Measurements from ENCODE around the gene ADGRL3.

The ADGRL3 gene

GRCh38 chr4:61273233-61273632 lies 73.1 kb downstream of the ADGRL3 start:
- Histone ChIP-seq H3K4me1 (ENCODE audit: insufficient read depth, low read length) (no peaks in the 10 kb centered on the region), H2AFZ (ENCODE audit: low read depth, low read length) (no peak overlapping the region), H3K4me2 (ENCODE audit: insufficient read depth, low read length) (no peak overlapping the region)

GRCh38 chr4:61274286-61274685 lies 74.2 kb downstream of the ADGRL3 start:
- Histone ChIP-seq H3K4me1 (ENCODE audit: insufficient read depth, low read length) (no peaks in the 10 kb centered on the region), H4K20me1 (ENCODE audit: insufficient read depth, low read length) (no peaks in the 10 kb centered on the region), H3K27ac (ENCODE audit: low read length) (no peak overlapping the region), H3K36me3 (ENCODE audit: insufficient read depth, low read length) (no peaks in the 10 kb centered on the region), H2AFZ (ENCODE audit: low read depth, low read length) (no peak overlapping the region), H3K4me2 (ENCODE audit: insufficient read depth, low read length) (no peak overlapping the region), H3K27me3 (ENCODE audit: insufficient read depth, low read length, poor library complexity) (no peaks in the 10 kb centered on the region), H3K9ac (ENCODE audit: low read depth, low read length) (no peak overlapping the region), H3K9me3 (ENCODE audit: insufficient read depth, low read length, severe bottlenecking) (no peaks in the 10 kb centered on the region), H3K4me3 (ENCODE audit: low read depth in 1 of 2, low read length in 2 of 2) (no peak overlapping the region), H3K79me2 (ENCODE audit: insufficient read depth, low read length) (no peaks in the 10 kb centered on the region)
- ATAC-seq (ENCODE audit: insufficient read depth, low read depth) = no peak
- TF ChIP-seq EZH2 (IDR thresholded peaks at IDR 0.05; ENCODE audit: borderline replicate concordance, low read depth, low read length, severe bottlenecking) (no peak), CTCF (IDR thresholded peaks at IDR 0.05; ENCODE audit: borderline replicate concordance, extremely low read depth, low read length, poor library complexity, severe bottlenecking) (no peak)
- no peak for DNase-seq

More at GRCh38 chr4:61273233-61273632, 73.1 kb downstream of the ADGRL3 start:
- DNase-seq (no peak), ATAC-seq (ENCODE audit: insufficient read depth, low read depth) (no peak)
- no peak overlapping the region for H3K27ac ChIP-seq (ENCODE audit: low read length)
- H3K79me2 ChIP-seq (ENCODE audit: insufficient read depth, low read length) = no peaks in the 10 kb centered on the region
- H3K4me3 ChIP-seq (ENCODE audit: low read depth in 1 of 2, low read length in 2 of 2) = no peak overlapping the region
- no peak overlapping the region for H3K9ac ChIP-seq (ENCODE audit: low read depth, low read length)
- H3K9me3 ChIP-seq (ENCODE audit: insufficient read depth, low read length, severe bottlenecking) = no peaks in the 10 kb centered on the region
- TF ChIP-seq EZH2 (IDR thresholded peaks at IDR 0.05; ENCODE audit: borderline replicate concordance, low read depth, low read length, severe bottlenecking) (no peak), CTCF (IDR thresholded peaks at IDR 0.05; ENCODE audit: borderline replicate concordance, extremely low read depth, low read length, poor library complexity, severe bottlenecking) (no peak)
- no peaks in the 10 kb centered on the region for H3K27me3 ChIP-seq (ENCODE audit: insufficient read depth, low read length, poor library complexity)
- no peaks in the 10 kb centered on the region for H4K20me1 ChIP-seq (ENCODE audit: insufficient read depth, low read length)
- H3K36me3 ChIP-seq (ENCODE audit: insufficient read depth, low read length) = no peaks in the 10 kb centered on the region

- Histone ChIP-seq H4K20me1 (ENCODE audit: insufficient read depth, low read length) (no peaks in the 10 kb centered on the region), H3K9ac (ENCODE audit: low read depth, low read length) (no peak overlapping the region), H3K4me2 (ENCODE audit: insufficient read depth, low read length) (no peak overlapping the region), H3K36me3 (ENCODE audit: insufficient read depth, low read length) (no peaks in the 10 kb centered on the region), H3K27me3 (ENCODE audit: insufficient read depth, low read length, poor library complexity) (no peaks in the 10 kb centered on the region), H3K4me1 (ENCODE audit: insufficient read depth, low read length) (no peaks in the 10 kb centered on the region), H3K27ac (ENCODE audit: low read length) (no peak overlapping the region), H3K79me2 (ENCODE audit: insufficient read depth, low read length) (no peaks in the 10 kb centered on the region), H3K4me3 (ENCODE audit: low read depth in 1 of 2, low read length in 2 of 2) (no peak overlapping the region), H3K9me3 (ENCODE audit: insufficient read depth, low read length, severe bottlenecking) (no peaks in the 10 kb centered on the region), H2AFZ (ENCODE audit: low read depth, low read length) (no peak overlapping the region)
- ATAC-seq (ENCODE audit: insufficient read depth, low read depth) (no peak), DNase-seq (no peak)
- TF ChIP-seq CTCF (IDR thresholded peaks at IDR 0.05; ENCODE audit: borderline replicate concordance, extremely low read depth, low read length, poor library complexity, severe bottlenecking) (no peak), EZH2 (IDR thresholded peaks at IDR 0.05; ENCODE audit: borderline replicate concordance, low read depth, low read length, severe bottlenecking) (no peak)
Measured at GRCh38 chr4:61275241-61275640, 75.1 kb downstream of the ADGRL3 start.

- Histone ChIP-seq H3K9me3 (ENCODE audit: insufficient read depth, low read length, severe bottlenecking) (no peaks in the 10 kb centered on the region), H3K9ac (ENCODE audit: low read depth, low read length) (no peak overlapping the region), H3K36me3 (ENCODE audit: insufficient read depth, low read length) (no peaks in the 10 kb centered on the region), H3K4me1 (ENCODE audit: insufficient read depth, low read length) (no peaks in the 10 kb centered on the region), H3K27me3 (ENCODE audit: insufficient read depth, low read length, poor library complexity) (no peaks in the 10 kb centered on the region), H2AFZ (ENCODE audit: low read depth, low read length) (no peak overlapping the region), H3K27ac (ENCODE audit: low read length) (no peak overlapping the region), H4K20me1 (ENCODE audit: insufficient read depth, low read length) (no peaks in the 10 kb centered on the region), H3K79me2 (ENCODE audit: insufficient read depth, low read length) (no peaks in the 10 kb centered on the region), H3K4me2 (ENCODE audit: insufficient read depth, low read length) (no peak overlapping the region), H3K4me3 (ENCODE audit: low read depth in 1 of 2, low read length in 2 of 2) (no peak overlapping the region)
- ATAC-seq (ENCODE audit: insufficient read depth, low read depth) (no peak), DNase-seq (no peak)
- TF ChIP-seq EZH2 (IDR thresholded peaks at IDR 0.05; ENCODE audit: borderline replicate concordance, low read depth, low read length, severe bottlenecking) (no peak), CTCF (IDR thresholded peaks at IDR 0.05; ENCODE audit: borderline replicate concordance, extremely low read depth, low read length, poor library complexity, severe bottlenecking) (no peak)
Measured at GRCh38 chr4:61276029-61276428, 75.9 kb downstream of the ADGRL3 start.
